Activated CD4-positive, alpha-beta T cell treated with anti-CD3 and anti-CD28 coated beads, Interleukin-2, amount 10 ng/mL, durations not matched to agents 24 days and 14 days (primary cell): Measurements from ENCODE around the gene TNKS1BP1. TPM values are rescaled to one million over a fixed set of nuclear protein-coding genes. Genes with fewer than 3 reads are reported as not detected.
A peak's percentile ranks its signal among the peaks of the same experiment; 100 is the strongest.

Experiments
- DNase-seq: peaks from one replicate; pipeline ENCODE4 v3.0.0; 2022
- H3K27ac Mint-ChIP-seq: one replicate; pipeline ENCODE4 v1.8.0; 2022; ENCODE audit warnings: mild to moderate bottlenecking, mixed read lengths
- H3K27me3 Mint-ChIP-seq: one replicate; pipeline ENCODE4 v1.8.0; 2022; ENCODE audit warnings: mixed read lengths
- H3K36me3 Mint-ChIP-seq: one replicate; pipeline ENCODE4 v1.8.0; 2022; ENCODE audit warnings: low read depth, mild to moderate bottlenecking, mixed read lengths
- H3K4me1 Mint-ChIP-seq: one replicate; pipeline ENCODE4 v1.8.0; 2021; ENCODE audit warnings: mixed read lengths
- H3K4me3 Mint-ChIP-seq: one replicate; pipeline ENCODE4 v1.8.0; 2022; ENCODE audit warnings: mild to moderate bottlenecking, moderate library complexity, mixed read lengths
- H3K9me3 Mint-ChIP-seq: one replicate; pipeline ENCODE4 v1.8.0; 2021; ENCODE audit warnings: mixed read lengths
- intact Hi-C: fragments of 100-400 bp; cut with micrococcal nuclease; formaldehyde crosslinking; loops from one replicate; pipeline ENCODE4 v1.15.1; 2023
- total RNA-seq: library from RNA; stranded (reverse); gene quantifications from 2 replicates; pipeline ENCODE4 v1.2.3, GENCODE V29; 2022

The TNKS1BP1 gene
- total RNA-seq, 1 donor from 2014 or later: 24.2 TPM

DNA sequence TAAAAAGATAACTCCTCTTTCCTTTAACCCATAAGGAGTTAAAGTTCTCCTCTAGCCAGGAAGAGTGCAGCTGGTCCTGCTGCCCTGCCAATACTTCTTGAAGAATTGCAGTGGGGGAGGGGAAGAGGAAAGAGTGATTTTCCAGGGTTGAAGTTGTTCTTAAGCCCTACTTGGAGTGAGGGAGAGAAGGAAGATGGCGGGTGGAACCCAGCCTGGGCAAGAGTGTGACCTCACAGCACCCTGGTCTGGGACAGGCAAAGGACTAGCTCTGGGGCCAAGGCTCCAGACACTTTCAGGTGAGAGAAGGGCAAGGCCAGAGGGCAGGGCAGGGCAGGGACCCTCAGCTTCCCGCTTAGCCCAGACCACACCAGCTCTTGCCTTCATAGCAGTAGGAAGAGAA lies 6.6 kb downstream of the TNKS1BP1 start:
- intact Hi-C loops: no loop called here
- H3K9me3 Mint-ChIP-seq: no peaks in the 10 kb centered on the region
- H3K27me3 Mint-ChIP-seq: no peaks in the 10 kb centered on the region
- no peak overlapping the region for H3K4me3 Mint-ChIP-seq
- H3K4me1 Mint-ChIP-seq: peaks cover 12% of the 10 kb centered on the region
- H3K36me3 Mint-ChIP-seq: peaks cover 17% of the 10 kb centered on the region
- H3K27ac Mint-ChIP-seq: no peak overlapping the region
- no peak for DNase-seq

DNA sequence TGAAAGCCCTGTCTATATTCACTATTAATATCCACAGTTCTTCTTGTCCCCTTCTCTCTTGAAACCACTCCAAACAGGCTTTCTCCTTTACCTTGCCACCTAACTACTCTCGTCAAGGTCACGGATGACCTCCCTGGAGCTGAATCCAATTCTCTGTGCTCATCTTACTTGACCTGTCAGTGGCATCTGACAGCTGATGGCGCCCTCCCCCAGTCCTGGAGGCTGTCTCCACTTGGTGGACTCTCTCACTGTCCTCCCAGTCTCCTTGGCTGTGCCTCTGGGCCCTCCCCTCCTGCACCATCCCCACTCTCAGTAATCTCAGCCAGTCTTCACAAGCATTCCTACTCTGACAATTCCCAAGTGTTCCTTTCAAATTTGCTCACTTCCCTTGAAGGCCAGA lies 8.7 kb downstream of the TNKS1BP1 start:
- H3K4me3 Mint-ChIP-seq: no peak overlapping the region
- no peaks in the 10 kb centered on the region for H3K27me3 Mint-ChIP-seq
- H3K36me3 Mint-ChIP-seq: peaks cover 20% of the 10 kb centered on the region
- DNase-seq: no peak
- H3K9me3 Mint-ChIP-seq: no peaks in the 10 kb centered on the region
- H3K27ac Mint-ChIP-seq: no peak overlapping the region
- intact Hi-C loops: no loop called here
- peaks cover 7% of the 10 kb centered on the region for H3K4me1 Mint-ChIP-seq

DNA sequence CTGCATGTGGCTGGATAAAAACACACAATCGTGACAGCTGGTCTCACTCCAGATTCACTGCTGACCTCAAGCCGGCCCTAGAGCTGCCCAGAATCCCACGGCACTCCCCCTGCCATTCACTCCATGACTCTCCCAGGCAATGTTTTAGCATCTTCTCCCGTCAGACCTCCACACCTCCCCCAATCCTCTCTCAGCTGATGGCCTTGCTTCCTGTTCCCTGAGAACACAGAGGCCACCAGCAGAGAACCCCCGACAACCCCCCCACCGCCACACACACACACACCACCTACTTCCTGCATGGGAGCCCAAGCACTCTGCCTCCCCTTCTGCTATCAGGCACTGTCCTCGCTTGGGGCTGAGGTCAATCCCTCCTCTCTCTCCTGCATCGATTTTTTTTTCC lies 9.3 kb downstream of the TNKS1BP1 start:
- DNase-seq: no peak
- H3K27ac Mint-ChIP-seq: no peak overlapping the region

DNA sequence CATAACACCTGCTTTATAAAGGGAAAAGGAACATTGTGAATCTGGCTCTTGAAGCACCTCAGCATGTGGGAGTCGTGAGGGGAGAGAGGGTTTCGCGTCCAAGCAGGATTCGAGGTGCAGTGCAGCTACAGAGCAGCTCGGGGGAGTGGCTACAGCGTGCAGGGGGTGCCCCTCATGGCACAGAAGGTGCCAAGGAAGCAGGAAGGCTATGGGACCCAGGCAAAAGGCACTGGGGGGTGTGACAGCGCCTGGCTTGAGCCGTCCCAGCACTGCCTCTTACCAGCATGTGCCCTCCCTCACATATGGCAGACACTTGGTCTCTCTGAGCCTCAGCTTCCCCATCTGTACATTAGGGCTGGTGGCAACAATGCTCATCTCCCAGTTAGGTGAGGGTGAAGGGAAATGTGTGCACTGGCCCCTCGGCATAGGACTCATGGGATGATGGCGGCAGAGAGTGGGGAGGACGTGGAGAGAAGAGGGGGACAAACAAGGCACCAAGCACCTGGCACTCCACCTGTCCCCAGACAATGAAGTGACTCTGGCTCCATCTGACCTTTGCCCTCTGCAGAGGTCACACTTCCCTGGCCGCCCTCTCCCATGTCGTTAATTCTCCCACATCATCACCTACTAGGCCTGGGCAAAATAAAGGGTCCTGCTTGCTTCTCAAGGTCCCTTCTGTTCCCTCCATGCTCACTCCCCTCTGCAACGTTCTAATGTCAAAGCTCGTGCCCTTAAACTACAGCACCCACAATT lies 10.4 kb downstream of the TNKS1BP1 start:
- H3K27ac Mint-ChIP-seq: no peak overlapping the region
- H3K36me3 Mint-ChIP-seq: peaks cover 16% of the 10 kb centered on the region
- H3K9me3 Mint-ChIP-seq: no peaks in the 10 kb centered on the region
- H3K27me3 Mint-ChIP-seq: no peaks in the 10 kb centered on the region
- intact Hi-C loops: no loop called here
- peaks cover 11% of the 10 kb centered on the region for H3K4me1 Mint-ChIP-seq
- no peak for DNase-seq
- no peak overlapping the region for H3K4me3 Mint-ChIP-seq

More for the DNA sequence above, 9.3 kb downstream of the TNKS1BP1 start:
- H3K4me3 Mint-ChIP-seq: no peak overlapping the region
- intact Hi-C loops: no loop called here
- H3K27me3 Mint-ChIP-seq: no peaks in the 10 kb centered on the region
- H3K36me3 Mint-ChIP-seq: peaks cover 16% of the 10 kb centered on the region
- no peaks in the 10 kb centered on the region for H3K9me3 Mint-ChIP-seq
- H3K4me1 Mint-ChIP-seq: peaks cover 11% of the 10 kb centered on the region

DNA sequence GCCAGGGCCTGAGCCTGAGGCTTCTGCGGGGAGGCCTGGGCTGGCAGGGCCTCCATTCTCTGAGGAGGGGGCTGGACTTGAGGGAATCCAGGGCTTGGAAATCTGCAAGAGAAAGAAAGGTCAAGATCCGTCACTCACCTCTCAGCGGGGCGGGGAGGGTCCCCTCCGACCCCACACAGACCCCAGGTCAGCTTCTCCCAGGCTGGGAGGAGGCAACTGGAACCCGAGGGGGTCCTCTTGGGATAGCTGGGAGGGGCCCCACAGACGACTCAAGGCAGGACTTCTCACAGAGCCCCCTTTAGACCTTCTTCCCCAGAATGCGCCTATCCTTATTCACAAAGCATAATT lies 11.0 kb downstream of the TNKS1BP1 start:
- Mint-ChIP-seq H3K27me3 (no peaks in the 10 kb centered on the region), H3K9me3 (no peaks in the 10 kb centered on the region), H3K4me3 (no peak overlapping the region), H3K4me1 (peaks cover 11% of the 10 kb centered on the region), H3K36me3 (peaks cover 13% of the 10 kb centered on the region), H3K27ac (no peak overlapping the region)
- intact Hi-C loops: no loop called here
- DNase-seq: no peak

DNA sequence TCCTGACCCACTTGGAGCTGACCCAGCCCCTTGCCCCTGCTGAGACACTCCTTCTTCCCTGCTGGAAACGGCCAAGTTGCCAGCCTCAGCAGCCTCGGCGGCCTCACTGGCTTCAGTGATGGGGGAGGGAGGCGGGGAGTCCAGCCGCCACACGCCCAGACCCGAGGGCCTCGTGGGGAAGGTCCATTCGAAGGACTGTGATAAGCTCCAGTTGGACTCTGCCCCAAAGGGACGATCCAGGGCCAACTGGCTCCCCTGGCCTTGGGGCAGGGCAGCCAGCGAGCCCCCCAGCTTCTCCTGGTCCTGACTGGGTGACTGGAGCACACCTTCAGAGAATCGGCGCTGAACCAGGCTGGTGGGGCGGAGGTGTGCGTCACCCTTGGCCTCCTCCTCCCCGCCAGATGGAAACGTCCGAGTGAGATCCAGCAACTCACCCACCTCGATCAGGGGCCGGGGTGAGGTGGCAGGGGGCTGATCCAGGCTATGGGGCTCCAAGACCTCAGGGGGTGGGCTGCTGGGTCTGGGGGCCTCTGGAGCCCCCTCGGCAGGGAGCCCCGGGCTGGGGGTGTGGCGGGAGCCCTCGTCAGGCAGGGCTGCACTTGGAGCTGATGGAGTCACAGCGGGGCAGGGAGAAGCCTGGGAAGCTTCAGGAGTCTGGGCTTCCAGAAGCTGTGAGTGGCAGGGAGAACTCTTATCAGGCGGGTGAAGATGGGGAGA lies 11.5 kb downstream of the TNKS1BP1 start:
- no peak overlapping the region for H3K4me3 Mint-ChIP-seq
- peaks cover 11% of the 10 kb centered on the region for H3K4me1 Mint-ChIP-seq
- H3K36me3 Mint-ChIP-seq: peaks cover 13% of the 10 kb centered on the region
- no peak overlapping the region for H3K27ac Mint-ChIP-seq
- no peaks in the 10 kb centered on the region for H3K27me3 Mint-ChIP-seq
- H3K9me3 Mint-ChIP-seq: no peaks in the 10 kb centered on the region
- intact Hi-C loops: no loop called here
- DNase-seq: no peak

DNA sequence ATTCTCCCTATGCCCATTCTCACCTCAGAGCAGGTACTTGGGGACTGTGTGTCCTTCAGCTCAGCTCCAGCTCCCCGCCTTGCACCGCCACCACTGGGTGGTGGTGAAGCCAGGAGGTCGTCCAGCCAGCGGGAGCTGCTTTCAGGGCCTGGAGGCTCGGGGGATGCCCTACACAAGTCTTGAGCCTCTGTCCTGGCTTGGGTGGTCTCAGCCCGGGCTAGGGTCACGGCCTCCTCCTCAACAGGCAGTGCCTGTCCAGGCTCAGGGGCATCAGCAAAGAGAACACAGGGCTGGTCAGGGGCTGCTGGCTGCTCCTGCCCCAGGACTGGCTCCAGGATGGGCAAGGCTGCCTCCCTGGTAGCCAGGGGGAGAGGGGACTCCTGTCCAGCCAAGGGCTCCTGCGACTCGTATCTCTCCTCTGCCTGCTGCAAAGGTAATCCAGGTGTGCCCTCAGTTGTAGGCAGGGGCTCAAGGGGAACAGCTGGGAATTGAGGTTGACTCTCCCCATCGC lies 12.2 kb downstream of the TNKS1BP1 start:
- Mint-ChIP-seq H3K36me3 (peaks cover 9% of the 10 kb centered on the region), H3K27me3 (no peaks in the 10 kb centered on the region), H3K4me3 (peak overlapping the region; percentile 54), H3K9me3 (no peaks in the 10 kb centered on the region), H3K27ac (no peak overlapping the region), H3K4me1 (peaks cover 11% of the 10 kb centered on the region)
- no peak for DNase-seq
- intact Hi-C loops: no loop called here

DNA sequence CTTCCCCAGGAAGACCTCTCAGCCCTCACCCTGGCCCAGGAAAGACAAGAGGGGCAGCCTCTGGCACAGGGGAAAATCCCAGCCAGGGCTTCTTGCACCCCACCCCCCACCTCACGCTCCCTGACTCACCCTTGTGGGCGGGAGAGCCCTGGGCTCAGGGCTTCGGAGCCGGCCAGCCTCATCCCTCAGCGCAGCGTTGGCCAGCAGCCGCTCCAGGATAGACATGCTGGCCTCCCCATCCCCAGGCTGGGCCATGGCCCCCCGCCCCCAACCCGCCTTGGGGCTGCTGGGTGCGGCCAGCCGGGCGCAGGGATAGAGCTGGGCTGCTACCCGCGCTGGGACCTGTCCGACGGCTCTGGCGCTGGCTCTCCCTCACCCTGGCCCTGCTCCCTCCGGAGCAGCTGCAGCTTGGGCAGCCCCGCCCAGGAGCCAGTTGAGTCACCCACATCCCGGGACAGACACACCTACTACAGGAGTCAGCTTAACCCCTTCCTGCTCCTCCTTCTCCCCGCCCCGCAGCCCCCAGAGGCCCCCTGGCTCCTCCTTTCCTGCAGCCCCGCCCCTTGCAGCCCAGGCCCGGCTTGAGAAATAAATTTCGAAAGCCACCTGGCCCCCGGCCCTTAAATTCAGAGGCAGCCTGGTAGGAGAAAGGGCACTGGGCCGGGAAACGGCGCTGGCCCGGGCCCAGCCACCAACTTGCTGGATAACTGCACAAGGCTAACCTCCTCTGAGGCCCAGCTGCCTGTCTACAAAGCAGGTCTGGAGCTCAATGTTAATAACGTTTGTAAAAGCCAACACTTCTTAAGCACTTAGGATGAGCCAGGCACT lies 13.4 kb downstream of the TNKS1BP1 start:
- H3K27me3 Mint-ChIP-seq: no peaks in the 10 kb centered on the region
- H3K9me3 Mint-ChIP-seq: no peaks in the 10 kb centered on the region
- intact Hi-C loops: loop anchor here (1.0 kb wide), 2 partner anchors 14 to 24 kb away; partner anchors contain the start of gene SSRP1
- DNase-seq: peak; percentile 90
- H3K36me3 Mint-ChIP-seq: peaks cover 7% of the 10 kb centered on the region
- peak overlapping the region; percentile 68 for H3K4me3 Mint-ChIP-seq
- no peak overlapping the region for H3K27ac Mint-ChIP-seq
- H3K4me1 Mint-ChIP-seq: peaks cover 14% of the 10 kb centered on the region

DNA sequence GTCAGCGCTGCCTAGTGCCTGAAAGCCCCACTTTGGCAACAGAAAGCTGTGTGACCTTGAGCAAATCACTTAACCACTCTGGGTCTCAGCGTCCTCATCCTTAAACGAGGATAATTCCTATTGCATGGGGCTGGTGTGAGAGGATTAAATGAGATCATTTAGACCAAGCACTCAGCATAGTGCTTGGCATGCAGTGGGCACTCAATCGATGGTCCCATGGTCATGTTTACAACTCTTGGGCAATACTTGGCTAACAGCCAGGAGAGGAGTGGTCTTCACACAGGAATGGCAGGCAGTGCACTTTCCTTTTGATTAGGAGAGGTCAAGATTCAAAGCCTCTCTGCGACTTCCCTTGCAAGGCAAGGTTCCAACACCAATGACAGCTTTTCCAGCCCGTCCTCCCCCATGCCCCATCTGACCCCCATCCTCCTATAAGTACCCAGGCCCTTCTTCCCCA lies 14.1 kb downstream of the TNKS1BP1 start:
- H3K27me3 Mint-ChIP-seq: no peaks in the 10 kb centered on the region

DNA sequence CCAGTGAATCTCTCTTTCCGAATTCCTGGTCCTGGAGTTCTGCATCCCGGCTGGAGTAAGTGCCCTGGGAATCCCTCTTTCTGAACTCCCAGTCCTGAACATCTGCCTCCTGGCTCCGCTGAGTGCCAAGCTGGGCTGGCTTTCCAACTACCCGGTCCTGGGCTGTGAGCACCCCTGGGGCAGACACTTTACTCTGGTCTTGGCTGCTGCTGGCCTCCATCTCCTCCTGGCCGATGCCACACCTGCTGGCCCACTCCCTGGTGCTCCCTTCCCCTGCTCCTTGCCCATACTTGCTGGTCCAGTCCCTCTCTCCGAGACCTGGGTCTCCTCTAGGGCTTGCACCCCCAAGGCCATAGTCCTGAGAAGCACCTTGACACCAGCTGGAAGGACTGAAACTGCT lies 14.7 kb downstream of the TNKS1BP1 start:
- H3K4me3 Mint-ChIP-seq: no peak overlapping the region
- peaks cover 7% of the 10 kb centered on the region for H3K36me3 Mint-ChIP-seq
- peaks cover 14% of the 10 kb centered on the region for H3K4me1 Mint-ChIP-seq
- H3K27ac Mint-ChIP-seq: no peak overlapping the region
- no peaks in the 10 kb centered on the region for H3K9me3 Mint-ChIP-seq
- intact Hi-C loops: no loop called here
- no peaks in the 10 kb centered on the region for H3K27me3 Mint-ChIP-seq
- DNase-seq: no peak

More for the DNA sequence above, 14.1 kb downstream of the TNKS1BP1 start:
- peaks cover 14% of the 10 kb centered on the region for H3K4me1 Mint-ChIP-seq
- H3K4me3 Mint-ChIP-seq: peak overlapping the region; percentile 68
- peaks cover 7% of the 10 kb centered on the region for H3K36me3 Mint-ChIP-seq
- intact Hi-C loops: loop anchor here (1.0 kb wide), 2 partner anchors 15 to 25 kb away; partner anchors contain the start of gene SSRP1
- DNase-seq: no peak
- no peak overlapping the region for H3K27ac Mint-ChIP-seq
- H3K9me3 Mint-ChIP-seq: no peaks in the 10 kb centered on the region

DNA sequence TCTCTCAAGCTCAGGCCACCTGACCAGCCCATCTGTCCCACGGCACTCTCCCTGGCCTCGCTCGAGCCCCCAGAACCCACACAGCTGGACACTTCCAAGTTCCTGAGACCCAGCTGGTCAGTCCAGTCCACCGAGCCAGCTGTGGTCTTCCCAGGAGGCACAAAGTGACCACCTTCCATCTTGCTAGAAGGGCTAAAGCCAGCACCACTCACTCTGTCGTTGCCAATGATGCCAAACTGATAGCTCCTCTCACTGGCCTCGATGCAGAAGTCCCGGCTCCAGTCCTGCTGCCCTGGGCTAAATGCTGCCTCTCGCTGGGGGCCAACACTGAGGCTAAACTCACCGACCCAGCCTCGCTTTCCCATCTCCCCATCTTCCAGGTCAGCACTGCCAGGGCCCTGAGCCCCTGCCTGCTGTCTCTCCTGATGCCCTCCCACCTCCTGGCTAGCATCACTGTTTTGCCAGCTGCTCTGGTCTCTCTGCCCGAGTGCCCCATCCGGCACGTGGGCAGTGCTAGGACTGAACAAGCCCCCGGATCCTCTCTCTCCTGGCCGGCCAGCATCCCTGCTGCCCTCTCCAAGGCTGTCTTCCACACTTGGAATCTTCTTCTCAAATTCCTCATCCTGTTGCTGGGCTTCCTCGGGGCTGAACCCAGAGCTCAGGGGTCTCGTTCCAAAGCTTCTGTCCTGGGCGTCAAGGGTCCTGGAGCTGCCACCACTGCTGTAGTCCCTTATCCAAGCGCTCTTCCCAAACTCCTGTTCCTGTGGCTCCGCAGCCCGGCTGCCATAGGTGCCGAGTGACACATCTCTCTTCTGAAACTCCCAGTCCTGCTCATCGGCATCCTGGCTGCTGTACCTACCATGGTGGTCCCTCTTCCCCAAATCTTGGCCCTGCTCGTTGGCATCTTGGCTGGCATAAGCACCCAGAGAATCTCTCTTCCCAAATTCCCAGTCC lies 15.4 kb downstream of the TNKS1BP1 start:
- no peaks in the 10 kb centered on the region for H3K27me3 Mint-ChIP-seq
- H3K27ac Mint-ChIP-seq: no peak overlapping the region
- no peak overlapping the region for H3K4me3 Mint-ChIP-seq
- H3K9me3 Mint-ChIP-seq: no peaks in the 10 kb centered on the region
- DNase-seq: no peak
- intact Hi-C loops: no loop called here
- peaks cover 14% of the 10 kb centered on the region for H3K4me1 Mint-ChIP-seq
- H3K36me3 Mint-ChIP-seq: peaks cover 7% of the 10 kb centered on the region

DNA sequence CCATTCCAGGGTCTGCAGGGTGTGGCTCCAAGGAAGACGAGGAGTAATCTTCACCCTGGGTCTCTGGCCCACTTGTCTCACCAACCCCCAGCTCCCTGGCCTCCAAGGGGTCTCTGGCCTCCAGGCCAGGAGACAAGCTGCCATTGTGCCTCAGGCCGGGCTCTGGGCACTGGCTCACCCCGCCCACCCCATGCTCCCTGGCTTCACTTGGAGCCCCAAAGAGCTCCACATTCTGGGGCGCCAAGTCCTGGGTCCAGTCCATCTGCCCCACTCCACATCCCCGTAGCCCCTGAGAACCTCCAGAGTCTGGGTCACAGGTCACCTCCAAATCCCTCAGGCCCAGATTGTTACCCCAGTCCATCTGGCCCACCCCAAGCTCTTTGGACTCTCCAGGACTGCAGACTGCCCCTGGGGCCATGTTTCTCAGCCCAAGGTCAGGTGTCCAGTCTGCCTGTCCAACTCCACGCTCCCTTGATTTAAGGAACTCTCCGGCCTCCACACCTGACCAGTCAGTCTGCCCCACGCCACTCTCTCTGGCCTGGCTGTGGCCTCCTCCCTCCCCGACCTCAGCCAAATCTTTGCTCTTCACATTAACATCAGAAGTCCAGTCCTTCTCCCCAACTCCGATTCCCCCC lies 16.2 kb downstream of the TNKS1BP1 start:
- Mint-ChIP-seq H3K27me3 (no peaks in the 10 kb centered on the region), H3K27ac (no peak overlapping the region), H3K9me3 (no peaks in the 10 kb centered on the region), H3K36me3 (peaks cover 4% of the 10 kb centered on the region), H3K4me1 (peaks cover 14% of the 10 kb centered on the region), H3K4me3 (no peak overlapping the region)
- intact Hi-C loops: no loop called here
- no peak for DNase-seq
